Astrocyte (in vitro differentiated cells and primary cell): ENCODE results near the gene RIBC1. TPM values are rescaled to one million over a fixed set of nuclear protein-coding genes. Genes with fewer than 3 reads are reported as not detected.
A peak's percentile ranks its signal among the peaks of the same experiment; 100 is the strongest.

Experiments used
- DNase-seq: peaks from one replicate; pipeline ENCODE4 v3.0.0-alpha.2; 2010; ENCODE audit warnings: low read depth
- FAIRE-seq: peaks from 2 replicates; lab custom pipeline; 2011; peaks lifted over from hg19 to GRCh38; lab: Jason Lieb, UNC
- H2AFZ ChIP-seq: 2 replicates; pipeline ENCODE4 v1.6.0; 2012; ENCODE audit warnings: low read depth, low read length, inconsistent platforms
- H3K27ac ChIP-seq: 2 replicates; pipeline ENCODE4 v1.5.1; 2011; ENCODE audit warnings: low read depth, low read length, inconsistent platforms
- H3K27me3 ChIP-seq: 2 replicates; pipeline ENCODE4 v1.6.0; 2011; ENCODE audit warnings: low read length, inconsistent platforms; ENCODE audit not compliant: insufficient read depth
- H3K36me3 ChIP-seq: 2 replicates; pipeline ENCODE4 v1.5.1; 2011; ENCODE audit warnings: low read length, inconsistent platforms; ENCODE audit not compliant: insufficient read depth
- H3K4me1 ChIP-seq: 2 replicates; pipeline ENCODE4 v1.5.1; 2011; ENCODE audit warnings: low read length, inconsistent platforms; ENCODE audit not compliant: insufficient read depth
- H3K4me2 ChIP-seq: 2 replicates; pipeline ENCODE4 v1.6.0; 2012; ENCODE audit warnings: low read length, inconsistent platforms
- H3K4me3 ChIP-seq: 2 replicates; pipeline ENCODE4 v1.5.1; 2011; ENCODE audit warnings: low read depth, mild to moderate bottlenecking, low read length, inconsistent platforms; ENCODE audit not compliant: insufficient read depth
- H3K79me2 ChIP-seq: 2 replicates; pipeline ENCODE4 v1.6.0; 2012; ENCODE audit warnings: mild to moderate bottlenecking, low read length, inconsistent platforms; ENCODE audit not compliant: insufficient read depth
- H3K9ac ChIP-seq: 2 replicates; pipeline ENCODE4 v1.6.0; 2012; ENCODE audit warnings: mild to moderate bottlenecking, low read length, inconsistent platforms
- H3K9me3 ChIP-seq: 2 replicates; pipeline ENCODE4 v1.5.1; 2012; ENCODE audit warnings: low read depth, mild to moderate bottlenecking, low read length, inconsistent platforms; ENCODE audit not compliant: insufficient read depth
- H4K20me1 ChIP-seq: 2 replicates; pipeline ENCODE4 v1.6.0; 2012; ENCODE audit warnings: low read length, inconsistent platforms; ENCODE audit not compliant: insufficient read depth
- H3K27ac Mint-ChIP-seq: one replicate; pipeline ENCODE4 v1.8.0; 2021; ENCODE audit warnings: mild to moderate bottlenecking, mixed read lengths; ENCODE audit not compliant: unreplicated experiment
- H3K27me3 Mint-ChIP-seq: one replicate; pipeline ENCODE4 v1.8.0; 2021; ENCODE audit warnings: low read depth, mixed read lengths; ENCODE audit not compliant: unreplicated experiment
- H3K36me3 Mint-ChIP-seq: one replicate; pipeline ENCODE4 v1.8.0; 2021; ENCODE audit warnings: low read depth, mixed read lengths; ENCODE audit not compliant: unreplicated experiment
- H3K4me1 Mint-ChIP-seq: one replicate; pipeline ENCODE4 v1.8.0; 2021; ENCODE audit warnings: low read depth, mixed read lengths; ENCODE audit not compliant: unreplicated experiment
- H3K4me3 Mint-ChIP-seq: one replicate; pipeline ENCODE4 v1.8.0; 2021; ENCODE audit warnings: mild to moderate bottlenecking, moderate library complexity, mixed read lengths; ENCODE audit not compliant: unreplicated experiment
- H3K9me3 Mint-ChIP-seq: one replicate; pipeline ENCODE4 v1.8.0; 2021; ENCODE audit warnings: mild to moderate bottlenecking, mixed read lengths; ENCODE audit not compliant: unreplicated experiment
- CTCF ChIP-seq: IDR thresholded peaks from 2 replicates; pipeline ENCODE4 v1.5.1; 2011; ENCODE audit warnings: low read depth, mild to moderate bottlenecking, inconsistent platforms, low read length, moderate library complexity; ENCODE audit not compliant: insufficient read depth
- EZH2 ChIP-seq: IDR thresholded peaks from 2 replicates; pipeline ENCODE4 v1.6.1; 2012; ENCODE audit warnings: mild to moderate bottlenecking, low read length, inconsistent platforms; ENCODE audit not compliant: insufficient read depth
- total RNA-seq: library from RNA; stranded (reverse); gene quantifications from 2 replicates; pipeline ENCODE4 v1.2.1, GENCODE V29; 2021

RIBC1 gene
- total RNA-seq, 1 donor from 2014 or later: 0.34 TPM

GRCh38 chrX:53438832-53439230, 16.2 kb downstream of the RIBC1 start:
- Histone ChIP-seq H3K4me1 (peaks cover 14% of the 10 kb centered on the region), H2AFZ (no peak overlapping the region), H3K4me3 (no peak overlapping the region), H3K27me3 (no peaks in the 10 kb centered on the region), H3K27ac (no peak overlapping the region), H4K20me1 (no peaks in the 10 kb centered on the region), H3K9me3 (no peaks in the 10 kb centered on the region), H3K9ac (no peak overlapping the region), H3K36me3 (no peaks in the 10 kb centered on the region), H3K79me2 (peaks cover 4% of the 10 kb centered on the region), H3K4me2 (no peak overlapping the region)
- Mint-ChIP-seq H3K36me3 (no peaks in the 10 kb centered on the region), H3K9me3 (no peaks in the 10 kb centered on the region), H3K4me1 (no peaks in the 10 kb centered on the region), H3K27me3 (peaks cover 15% of the 10 kb centered on the region), H3K27ac (no peak overlapping the region), H3K4me3 (no peak overlapping the region)
- TF ChIP-seq CTCF: no peak
- no peak for TF ChIP-seq EZH2
- DNase-seq: no peak
- no peak for FAIRE-seq

- Histone ChIP-seq H3K27ac (no peak overlapping the region), H3K4me2 (peak overlapping the region; percentile 91), H3K36me3 (no peaks in the 10 kb centered on the region), H3K79me2 (no peaks in the 10 kb centered on the region), H3K9me3 (no peaks in the 10 kb centered on the region), H2AFZ (peak overlapping the region; percentile 92), H3K4me3 (no peak overlapping the region), H4K20me1 (no peaks in the 10 kb centered on the region), H3K4me1 (peaks cover 14% of the 10 kb centered on the region), H3K9ac (peak overlapping the region; percentile 58), H3K27me3 (no peaks in the 10 kb centered on the region)
- Mint-ChIP-seq H3K36me3 (no peaks in the 10 kb centered on the region), H3K27me3 (peaks cover 15% of the 10 kb centered on the region), H3K4me1 (no peaks in the 10 kb centered on the region), H3K9me3 (no peaks in the 10 kb centered on the region), H3K4me3 (no peak overlapping the region), H3K27ac (no peak overlapping the region)
- FAIRE-seq (peak; percentile 92), DNase-seq (no peak)
- TF ChIP-seq CTCF (no peak), EZH2 (no peak)
Measured at GRCh38 chrX:53440101-53440500, 17.4 kb downstream of the RIBC1 start.

GRCh38 chrX:53440621-53441517, 18.2 kb downstream of the RIBC1 start:
- H2AFZ ChIP-seq: peak overlapping the region; percentile 92
- no peaks in the 10 kb centered on the region for H3K79me2 ChIP-seq
- no peaks in the 10 kb centered on the region for H3K9me3 Mint-ChIP-seq
- no peaks in the 10 kb centered on the region for H3K36me3 ChIP-seq
- peak overlapping the region; percentile 26 for H3K27ac ChIP-seq
- H3K4me1 ChIP-seq: peaks cover 14% of the 10 kb centered on the region
- H3K27me3 Mint-ChIP-seq: peaks cover 15% of the 10 kb centered on the region
- no peaks in the 10 kb centered on the region for H4K20me1 ChIP-seq
- H3K27ac Mint-ChIP-seq: no peak overlapping the region
- H3K36me3 Mint-ChIP-seq: no peaks in the 10 kb centered on the region
- H3K4me3 Mint-ChIP-seq: peak overlapping the region; percentile 57
- H3K9me3 ChIP-seq: no peaks in the 10 kb centered on the region
- DNase-seq: peak; percentile 30
- peak overlapping the region; percentile 61 for H3K4me3 ChIP-seq
- no peaks in the 10 kb centered on the region for H3K4me1 Mint-ChIP-seq
- H3K9ac ChIP-seq: peak overlapping the region; percentile 64
- no peak for TF ChIP-seq CTCF
- no peak for TF ChIP-seq EZH2
- H3K4me2 ChIP-seq: peak overlapping the region; percentile 91
- peak; percentile 50 for FAIRE-seq
- H3K27me3 ChIP-seq: no peaks in the 10 kb centered on the region
